PC-3 (cell line): ENCODE results near the gene ZNF487. TPM values are rescaled to one million over a fixed set of nuclear protein-coding genes. Genes with fewer than 3 reads are reported as not detected.

Experiments
- ATAC-seq: fragments of 200-7000 bp; cut with Tn5 transposase; 2 replicates; pipeline ENCODE4 v1.9.1; 2020; ENCODE audit warnings: mild to moderate bottlenecking, moderate library complexity
- BruUV-seq: library from RNA; stranded (reverse); fragments of 400-500 nt; replicated peaks from 2 replicates; lab custom pipeline; 2021; lab: Mats Ljungman, UMichigan
- CTCF ChIA-PET: fragments of 300-600 bp; sonication (Branson Sonifier 250); formaldehyde crosslinking; loops from one replicate; lab custom pipeline; 2022; ENCODE audit warnings: antibody characterized with exemption; lab: Charles Lee
- POLR2A ChIA-PET: fragments of 300-600 bp; sonication (Branson Sonifier 250); formaldehyde crosslinking; loops from one replicate; lab custom pipeline; 2022; ENCODE audit warnings: antibody characterized with exemption; ENCODE audit not compliant: unreplicated experiment; lab: Charles Lee
- DNase-seq: peaks from one replicate; pipeline ENCODE4 v3.0.0-alpha.2; 2015
- H2AFZ ChIP-seq: fragments of 300-600 bp; sonication (generic); 2 replicates; pipeline ENCODE4 v1.6.0; 2016; ENCODE audit warnings: antibody characterized with exemption, low read length
- H3F3A ChIP-seq: fragments of 300-600 bp; sonication (generic); one replicate; pipeline ENCODE4 v1.6.0; 2017; ENCODE audit warnings: antibody characterized with exemption, low read length, control low read depth, mild to moderate bottlenecking; ENCODE audit not compliant: unreplicated experiment
- H3K27ac ChIP-seq: fragments of 300-600 bp; sonication (generic); 2 replicates; pipeline ENCODE4 v1.5.1; 2016; ENCODE audit warnings: mild to moderate bottlenecking, low read length
- H3K27me3 ChIP-seq: fragments of 300-600 bp; sonication (generic); 2 replicates; pipeline ENCODE4 v1.6.1; 2016; ENCODE audit warnings: low read length, mixed read lengths
- H3K36me3 ChIP-seq: fragments of 300-600 bp; sonication (generic); 2 replicates; pipeline ENCODE4 v1.6.1; 2016; ENCODE audit warnings: low read depth, mixed run types, low read length, mixed read lengths
- H3K4me1 ChIP-seq: fragments of 300-600 bp; sonication (generic); 2 replicates; pipeline ENCODE4 v1.5.1; 2016; ENCODE audit warnings: low read length; ENCODE audit not compliant: insufficient read depth
- H3K4me2 ChIP-seq: fragments of 300-600 bp; sonication (generic); 2 replicates; pipeline ENCODE4 v1.6.0; 2016; ENCODE audit warnings: low read length
- H3K4me3 ChIP-seq: fragments of 300-600 bp; sonication (generic); 2 replicates; pipeline ENCODE4 v1.5.1; 2016; ENCODE audit warnings: mild to moderate bottlenecking, low read length, mixed read lengths
- H3K79me2 ChIP-seq: fragments of 300-600 bp; sonication (generic); 2 replicates; pipeline ENCODE4 v1.6.1; 2017; ENCODE audit warnings: low read length, mixed read lengths
- H3K9ac ChIP-seq: fragments of 300-600 bp; sonication (generic); 2 replicates; pipeline ENCODE4 v1.6.0; 2016; ENCODE audit warnings: mild to moderate bottlenecking, low read length
- H3K9me2 ChIP-seq: fragments of 300-600 bp; sonication (generic); replicated peaks from 2 replicates; pipeline ENCODE4 v1.6.1; 2016; ENCODE audit warnings: mixed run types, low read length, mixed read lengths
- H3K9me3 ChIP-seq: fragments of 300-600 bp; sonication (generic); 2 replicates; pipeline ENCODE4 v1.6.1; 2016; ENCODE audit warnings: low read length, mixed read lengths
- H4K20me1 ChIP-seq: fragments of 300-600 bp; sonication (generic); 2 replicates; pipeline ENCODE4 v1.6.1; 2016; ENCODE audit warnings: low read length, mixed read lengths
- EZH2 ChIP-seq: fragments of 300-600 bp; sonication (generic); IDR thresholded peaks from one replicate; pipeline ENCODE4 v1.6.1; 2017; ENCODE audit warnings: antibody characterized with exemption, mild to moderate bottlenecking, low read length; ENCODE audit not compliant: unreplicated experiment
- EZH2phosphoT487 ChIP-seq: fragments of 300-600 bp; sonication (generic); IDR thresholded peaks from 2 replicates; pipeline ENCODE4 v1.6.1; 2018; ENCODE audit warnings: mild to moderate bottlenecking, antibody characterized with exemption, low read length, borderline replicate concordance
- intact Hi-C: fragments of 100-400 bp; cut with micrococcal nuclease; formaldehyde crosslinking; loops from 2 replicates; pipeline ENCODE4 v1.9.0; 2023
- total RNA-seq: library from RNA; depleted of rRNA; stranded (reverse); fragments of >200 nt; gene quantifications from 2 replicates; pipeline ENCODE4 v1.2.3, GENCODE V29; 2014
- TF ChIP-seq, protein P1 (sequence below): fragments of 300-600 bp; sonication (generic); conservative IDR thresholded peaks from 2 replicates; pipeline ENCODE4 v1.5.1; 2017; ENCODE audit warnings: antibody characterized with exemption, low read depth, mild to moderate bottlenecking, low read length

The ZNF487 gene
- total RNA-seq, 1 experiment from 2014 or later, result 9.4 TPM

DNA sequence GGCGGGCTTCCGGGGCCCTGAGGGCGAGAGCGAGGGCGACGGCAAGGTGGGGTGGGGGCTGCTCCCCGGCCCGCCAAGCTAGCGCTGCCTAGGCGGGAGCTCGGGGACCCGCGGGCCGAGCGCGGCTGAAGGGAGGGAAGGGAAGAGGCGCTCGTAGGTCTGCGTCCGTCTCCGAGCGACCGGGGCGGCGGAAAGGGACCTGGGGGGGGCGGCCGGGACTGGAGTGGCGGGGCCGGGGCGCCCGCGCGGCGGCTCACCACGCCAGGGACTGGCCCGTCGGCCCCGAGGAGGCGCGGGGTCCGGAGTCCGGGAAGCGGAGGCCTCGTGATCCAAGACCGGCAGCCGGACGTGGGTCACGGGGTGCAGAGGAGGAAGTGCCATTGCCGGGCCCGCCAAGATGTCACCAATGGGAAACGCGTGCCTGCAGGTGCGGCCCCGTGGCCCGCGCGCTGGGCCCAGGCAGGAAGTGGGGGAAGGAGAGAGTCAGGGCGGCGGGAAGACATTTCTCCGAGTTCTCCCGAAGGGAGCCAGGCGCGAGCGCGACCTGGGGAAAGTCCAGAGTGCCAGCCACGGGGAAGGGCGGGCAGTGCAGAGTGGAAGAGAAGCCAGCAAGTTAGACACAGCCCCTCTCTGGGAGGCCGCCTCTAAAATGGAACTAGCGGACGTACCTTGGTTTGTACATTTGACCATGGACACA, 39.8 kb upstream of the ZNF487 start:
- H3F3A ChIP-seq, result no peaks in the 10 kb centered on the region
- CTCF ChIA-PET, result interaction anchor here (0.5 to 0.6 kb wide), 2 partner anchors 12 to 968 kb away, joined by 6 read pairs; partner anchors contain the start of gene HNRNPF
- no peaks in the 10 kb centered on the region for H3K9me2 ChIP-seq
- POLR2A ChIA-PET, result interaction anchor here (1.1 kb wide), 1 partner anchor 17 kb away, joined by 4 read pairs; no protein-coding TSS in a partner anchor
- H3K4me3 ChIP-seq, result peak overlapping the region; percentile 78
- peaks cover 54% of the 10 kb centered on the region for H3K36me3 ChIP-seq
- intact Hi-C loops, result loop anchor here (1.0 to 5.0 kb wide), 3 partner anchors 10 to 40 kb away; partner anchors contain the start of gene ZNF487
- DNase-seq (peak; percentile 96), ATAC-seq (peak; percentile 80)
- H3K4me2 ChIP-seq, result peak overlapping the region; percentile 85
- H4K20me1 ChIP-seq, result peaks cover 78% of the 10 kb centered on the region
- peak; percentile 93 for TF ChIP-seq EZH2phosphoT487
- TF ChIP-seq, protein P1, sequence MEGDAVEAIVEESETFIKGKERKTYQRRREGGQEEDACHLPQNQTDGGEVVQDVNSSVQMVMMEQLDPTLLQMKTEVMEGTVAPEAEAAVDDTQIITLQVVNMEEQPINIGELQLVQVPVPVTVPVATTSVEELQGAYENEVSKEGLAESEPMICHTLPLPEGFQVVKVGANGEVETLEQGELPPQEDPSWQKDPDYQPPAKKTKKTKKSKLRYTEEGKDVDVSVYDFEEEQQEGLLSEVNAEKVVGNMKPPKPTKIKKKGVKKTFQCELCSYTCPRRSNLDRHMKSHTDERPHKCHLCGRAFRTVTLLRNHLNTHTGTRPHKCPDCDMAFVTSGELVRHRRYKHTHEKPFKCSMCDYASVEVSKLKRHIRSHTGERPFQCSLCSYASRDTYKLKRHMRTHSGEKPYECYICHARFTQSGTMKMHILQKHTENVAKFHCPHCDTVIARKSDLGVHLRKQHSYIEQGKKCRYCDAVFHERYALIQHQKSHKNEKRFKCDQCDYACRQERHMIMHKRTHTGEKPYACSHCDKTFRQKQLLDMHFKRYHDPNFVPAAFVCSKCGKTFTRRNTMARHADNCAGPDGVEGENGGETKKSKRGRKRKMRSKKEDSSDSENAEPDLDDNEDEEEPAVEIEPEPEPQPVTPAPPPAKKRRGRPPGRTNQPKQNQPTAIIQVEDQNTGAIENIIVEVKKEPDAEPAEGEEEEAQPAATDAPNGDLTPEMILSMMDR, result no peak
- peak overlapping the region; percentile 98 for H3K9ac ChIP-seq
- peaks cover 98% of the 10 kb centered on the region for H3K79me2 ChIP-seq
- BruUV-seq, result no TSS peak
- H2AFZ ChIP-seq, result no peak overlapping the region
- peak overlapping the region; percentile 93 for H3K27ac ChIP-seq
- H3K27me3 ChIP-seq, result no peaks in the 10 kb centered on the region
- no peaks in the 10 kb centered on the region for H3K9me3 ChIP-seq
- peaks cover 54% of the 10 kb centered on the region for H3K4me1 ChIP-seq

DNA sequence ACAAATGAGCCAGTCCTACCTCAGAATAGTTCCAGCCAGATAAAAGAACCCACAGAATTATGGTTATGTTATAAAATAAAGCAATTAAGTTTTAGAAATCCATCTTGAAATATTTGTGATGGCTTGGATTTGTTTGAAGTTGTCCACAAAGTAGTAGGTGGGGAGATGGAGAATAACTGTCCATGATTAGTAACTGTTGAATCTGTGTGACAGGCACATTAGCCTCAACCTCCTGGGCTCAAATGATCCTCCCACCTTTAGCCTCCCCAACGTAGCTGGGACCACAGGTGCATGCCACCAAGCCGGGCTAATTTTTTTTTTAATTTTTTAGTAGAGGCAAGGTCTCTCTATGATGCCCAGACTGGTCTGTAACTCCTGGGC, 38.0 kb upstream of the ZNF487 start:
- H3K36me3 ChIP-seq, result peaks cover 50% of the 10 kb centered on the region
- H3K27me3 ChIP-seq, result no peaks in the 10 kb centered on the region
- peaks cover 99% of the 10 kb centered on the region for H3K79me2 ChIP-seq
- DNase-seq, result no peak
- H3F3A ChIP-seq, result peaks cover 3% of the 10 kb centered on the region
- no peaks in the 10 kb centered on the region for H3K9me3 ChIP-seq
- POLR2A ChIA-PET, result no interaction called here
- BruUV-seq, result no TSS peak
- TF ChIP-seq, protein P1, result no peak
- TF ChIP-seq EZH2 (no peak), EZH2phosphoT487 (no peak)
- no peak overlapping the region; the same call in 1 of the 2 replicates for H3K27ac ChIP-seq
- CTCF ChIA-PET, result no interaction called here
- no peak overlapping the region for H2AFZ ChIP-seq
- H3K4me2 ChIP-seq, result peak overlapping the region; percentile 85
- peaks cover 78% of the 10 kb centered on the region for H4K20me1 ChIP-seq
- H3K9ac ChIP-seq, result no peak overlapping the region
- intact Hi-C loops, result loop anchor here (5.0 kb wide), 2 partner anchors 38 to 42 kb away; partner anchors contain the start of gene ZNF487
- H3K4me1 ChIP-seq, result peaks cover 73% of the 10 kb centered on the region
- peak overlapping the region; percentile 78 for H3K4me3 ChIP-seq
- ATAC-seq, result no peak
- no peaks in the 10 kb centered on the region for H3K9me2 ChIP-seq
